ENCODE results near the gene PNKP.

- TF ChIP-seq POLR2A (IDR thresholded peaks at IDR 0.05), result no peak
- TF ChIP-seq, protein P1, sequence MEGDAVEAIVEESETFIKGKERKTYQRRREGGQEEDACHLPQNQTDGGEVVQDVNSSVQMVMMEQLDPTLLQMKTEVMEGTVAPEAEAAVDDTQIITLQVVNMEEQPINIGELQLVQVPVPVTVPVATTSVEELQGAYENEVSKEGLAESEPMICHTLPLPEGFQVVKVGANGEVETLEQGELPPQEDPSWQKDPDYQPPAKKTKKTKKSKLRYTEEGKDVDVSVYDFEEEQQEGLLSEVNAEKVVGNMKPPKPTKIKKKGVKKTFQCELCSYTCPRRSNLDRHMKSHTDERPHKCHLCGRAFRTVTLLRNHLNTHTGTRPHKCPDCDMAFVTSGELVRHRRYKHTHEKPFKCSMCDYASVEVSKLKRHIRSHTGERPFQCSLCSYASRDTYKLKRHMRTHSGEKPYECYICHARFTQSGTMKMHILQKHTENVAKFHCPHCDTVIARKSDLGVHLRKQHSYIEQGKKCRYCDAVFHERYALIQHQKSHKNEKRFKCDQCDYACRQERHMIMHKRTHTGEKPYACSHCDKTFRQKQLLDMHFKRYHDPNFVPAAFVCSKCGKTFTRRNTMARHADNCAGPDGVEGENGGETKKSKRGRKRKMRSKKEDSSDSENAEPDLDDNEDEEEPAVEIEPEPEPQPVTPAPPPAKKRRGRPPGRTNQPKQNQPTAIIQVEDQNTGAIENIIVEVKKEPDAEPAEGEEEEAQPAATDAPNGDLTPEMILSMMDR (IDR thresholded peaks at IDR 0.05), result no peak
Measured at GRCh38 chr19:49852631-49853126, 14.7 kb downstream of the PNKP start.

Measured in esophagus squamous epithelium (tissue), 4 donors.